Osteoblast (primary cell): ENCODE data around the gene AS3MT. TPM values are rescaled to one million over a fixed set of nuclear protein-coding genes. Genes with fewer than 3 reads are reported as not detected.
"Not testable (repeated sequence)": the region's sequence is repeated elsewhere in the genome, so short reads cannot be mapped to it uniquely, and the experiment has no call there.

Source experiments
- DNase-seq: peaks from one replicate; pipeline ENCODE4 v3.0.0; 2011; ENCODE audit warnings: low spot score, mixed read lengths; ENCODE audit not compliant: insufficient read length; ENCODE audit errors: missing footprints
- H2AFZ ChIP-seq: 2 replicates; pipeline ENCODE4 v1.6.0; 2011; ENCODE audit warnings: mild to moderate bottlenecking, low read length
- H3K27ac ChIP-seq: 2 replicates; pipeline ENCODE4 v1.5.1; 2011; ENCODE audit warnings: mild to moderate bottlenecking, low read depth, low read length, moderate library complexity
- H3K27me3 ChIP-seq: 2 replicates; pipeline ENCODE4 v1.6.0; 2012; ENCODE audit warnings: mild to moderate bottlenecking, control low read depth, inconsistent platforms, low read length, moderate library complexity; ENCODE audit not compliant: insufficient read depth
- H3K36me3 ChIP-seq: 2 replicates; pipeline ENCODE4 v1.5.1; 2011; ENCODE audit warnings: mild to moderate bottlenecking, low read length, control low read depth, moderate library complexity; ENCODE audit not compliant: insufficient read depth
- H3K4me1 ChIP-seq: 2 replicates; pipeline ENCODE4 v1.5.1; 2011; ENCODE audit warnings: mild to moderate bottlenecking, low read length, control low read depth, moderate library complexity; ENCODE audit not compliant: insufficient read depth
- H3K4me2 ChIP-seq: 2 replicates; pipeline ENCODE4 v1.6.0; 2011; ENCODE audit warnings: mild to moderate bottlenecking, low read length; ENCODE audit not compliant: insufficient read depth
- H3K4me3 ChIP-seq: fragments of 200-600 bp; sonication (generic); 3 replicates; pipeline ENCODE4 v1.5.1; 2012; ENCODE audit warnings: mild to moderate bottlenecking, low read length, inconsistent platforms; ENCODE audit not compliant: insufficient read depth
- H3K79me2 ChIP-seq: 2 replicates; pipeline ENCODE4 v1.6.0; 2012; ENCODE audit warnings: mild to moderate bottlenecking, low read length, control low read depth, inconsistent platforms; ENCODE audit not compliant: insufficient read depth
- H3K9me3 ChIP-seq: 2 replicates; pipeline ENCODE4 v1.5.1; 2011; ENCODE audit warnings: low read depth, low read length, control low read depth
- H4K20me1 ChIP-seq: 2 replicates; pipeline ENCODE4 v1.6.0; 2012; ENCODE audit warnings: mild to moderate bottlenecking, low read length, control low read depth; ENCODE audit not compliant: insufficient read depth
- CTCF ChIP-seq: IDR thresholded peaks from 2 replicates; pipeline ENCODE4 v1.5.1; 2011; ENCODE audit warnings: mild to moderate bottlenecking, low read depth, low read length, moderate library complexity; ENCODE audit errors: extremely low read depth
- total RNA-seq: library from RNA; depleted of rRNA; stranded (reverse); fragments of >200 nt; gene quantifications from 2 replicates; pipeline ENCODE4 v1.2.3, GENCODE V29; 2012

AS3MT gene
- total RNA-seq, 1 donor, result 6.2 TPM

GRCh38 chr10:102841827-102842345 lies 27.4 kb upstream of the AS3MT start:
- Histone ChIP-seq H3K79me2 (no peaks in the 10 kb centered on the region), H3K27ac (no peak overlapping the region), H3K4me3 (no peak overlapping the region), H3K36me3 (no peaks in the 10 kb centered on the region), H3K9me3 (peaks cover 4% of the 10 kb centered on the region), H4K20me1 (no peaks in the 10 kb centered on the region), H2AFZ (no peak overlapping the region), H3K4me2 (no peak overlapping the region), H3K4me1 (no peaks in the 10 kb centered on the region), H3K27me3 (peaks cover 14% of the 10 kb centered on the region)
- no peak for TF ChIP-seq CTCF
- no peak for DNase-seq

DNA sequence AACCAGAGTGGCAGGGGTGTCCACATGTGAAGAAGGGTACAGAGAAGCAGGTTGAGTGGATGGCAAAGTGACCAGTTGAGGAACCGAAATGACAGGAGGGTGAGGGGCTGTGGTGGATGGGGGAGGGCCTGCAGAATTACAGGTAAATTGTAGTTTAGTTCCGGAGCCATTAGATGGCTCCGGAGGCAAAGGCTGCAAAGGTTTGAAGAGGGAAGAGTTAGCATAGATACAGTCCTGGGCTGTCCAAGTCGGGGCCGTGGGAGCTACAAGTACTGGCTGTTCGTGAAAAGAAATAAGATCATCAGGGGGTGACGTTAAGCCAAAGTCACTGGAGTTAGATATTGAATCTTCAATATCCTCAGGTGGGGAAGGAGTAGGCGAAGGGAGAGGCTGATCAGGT lies 26.1 kb upstream of the AS3MT start:
- not testable (repeated sequence) for H3K9me3 ChIP-seq, H4K20me1 ChIP-seq, H3K4me2 ChIP-seq, H3K4me3 ChIP-seq, H3K79me2 ChIP-seq, H3K4me1 ChIP-seq, H3K36me3 ChIP-seq, H3K27ac ChIP-seq, H2AFZ ChIP-seq, DNase-seq
- H3K27me3 ChIP-seq, result peaks cover 14% of the 10 kb centered on the region

- not testable (repeated sequence) for H3K79me2 ChIP-seq, H3K4me3 ChIP-seq, H3K4me2 ChIP-seq, H3K4me1 ChIP-seq, H4K20me1 ChIP-seq, H3K36me3 ChIP-seq, H2AFZ ChIP-seq, H3K9me3 ChIP-seq, H3K27ac ChIP-seq, DNase-seq
- H3K27me3 ChIP-seq, result peaks cover 14% of the 10 kb centered on the region
Measured at GRCh38 chr10:102844190-102844776, 25.0 kb upstream of the AS3MT start.

DNA sequence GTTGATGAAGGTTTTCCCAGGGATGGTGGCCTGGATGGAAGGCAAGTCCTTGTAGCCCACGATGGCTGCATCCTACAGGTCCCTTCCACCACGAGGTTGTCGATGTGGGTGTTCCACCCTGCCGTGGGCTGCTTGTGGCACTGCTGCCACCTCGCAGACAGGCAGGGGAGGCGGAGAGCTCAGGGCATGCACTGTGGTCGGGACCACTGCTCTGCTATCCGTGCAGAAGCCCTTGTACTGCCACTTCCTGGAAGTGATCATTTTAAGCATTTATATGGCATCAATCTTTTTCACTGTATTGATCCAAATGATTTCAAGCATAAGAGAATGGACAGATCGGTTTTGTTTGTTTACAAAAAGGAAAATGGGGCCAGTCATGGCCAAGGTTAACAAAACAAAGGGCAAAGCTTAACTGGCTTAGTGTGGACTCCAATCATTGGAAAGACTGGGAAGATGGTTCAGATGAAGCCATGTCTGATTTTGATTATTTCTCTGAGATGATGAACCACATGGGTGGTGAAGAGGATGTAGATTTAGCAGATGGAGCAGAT lies 23.8 kb upstream of the AS3MT start:
- H3K79me2 ChIP-seq, result no peaks in the 10 kb centered on the region
- no peak overlapping the region for H3K27ac ChIP-seq
- H3K27me3 ChIP-seq, result peaks cover 6% of the 10 kb centered on the region
- H3K36me3 ChIP-seq, result no peaks in the 10 kb centered on the region
- H3K4me3 ChIP-seq, result no peak overlapping the region
- no peak for DNase-seq
- no peak overlapping the region for H2AFZ ChIP-seq
- no peaks in the 10 kb centered on the region for H4K20me1 ChIP-seq
- no peaks in the 10 kb centered on the region for H3K9me3 ChIP-seq
- TF ChIP-seq CTCF, result no peak
- H3K4me2 ChIP-seq, result no peak overlapping the region
- H3K4me1 ChIP-seq, result no peaks in the 10 kb centered on the region

DNA sequence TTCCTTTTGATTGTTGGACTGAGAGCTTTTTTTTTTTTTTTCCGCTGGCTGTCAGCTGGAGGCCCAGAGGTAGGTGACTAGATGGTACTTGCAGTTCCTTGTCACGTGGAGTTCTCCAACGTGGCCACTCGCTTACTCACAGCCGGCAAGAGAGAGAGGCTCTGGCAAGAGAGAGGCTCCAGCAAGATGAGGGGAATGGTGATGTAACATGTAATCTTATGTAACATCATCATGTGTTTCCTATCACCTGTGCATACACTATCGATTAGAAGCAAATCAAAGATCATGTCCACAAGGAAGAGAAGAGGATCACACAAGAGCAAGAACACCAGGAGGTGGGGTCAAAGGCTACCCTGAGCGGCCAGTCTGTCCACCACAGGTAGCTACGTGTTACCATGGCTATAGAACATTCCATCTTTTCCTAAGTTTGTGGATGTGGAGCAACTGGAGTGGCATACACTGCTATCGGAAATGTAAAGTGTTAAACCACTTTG lies 19.2 kb upstream of the AS3MT start:
- no peak overlapping the region for H3K4me2 ChIP-seq
- no peaks in the 10 kb centered on the region for H3K27me3 ChIP-seq
- no peak overlapping the region for H3K27ac ChIP-seq
- no peak overlapping the region for H2AFZ ChIP-seq
- no peaks in the 10 kb centered on the region for H3K36me3 ChIP-seq
- H3K4me1 ChIP-seq, result no peaks in the 10 kb centered on the region
- no peaks in the 10 kb centered on the region for H3K79me2 ChIP-seq
- no peak for DNase-seq
- no peaks in the 10 kb centered on the region for H3K9me3 ChIP-seq
- no peak overlapping the region for H3K4me3 ChIP-seq
- TF ChIP-seq CTCF, result no peak
- no peaks in the 10 kb centered on the region for H4K20me1 ChIP-seq

DNA sequence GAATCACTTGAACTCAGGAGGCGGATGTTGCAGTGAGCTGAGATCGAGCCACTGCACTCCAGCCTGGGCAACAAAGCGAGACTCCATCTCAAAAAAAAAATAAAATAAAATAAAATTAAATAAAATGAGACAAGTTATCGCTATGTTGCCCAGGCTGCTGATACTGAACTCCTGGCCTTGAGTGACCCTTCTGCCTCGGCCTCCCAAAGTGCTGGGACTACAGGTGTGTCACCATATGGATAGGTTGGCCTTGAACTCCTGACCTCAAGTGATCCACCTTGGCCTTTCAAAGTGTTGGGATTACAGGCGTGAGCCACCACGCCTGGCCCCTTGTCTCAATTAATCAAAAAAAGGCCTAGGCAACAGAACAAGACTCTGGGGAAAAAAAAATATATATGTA lies 16.0 kb upstream of the AS3MT start:
- H3K27me3 ChIP-seq, H4K20me1 ChIP-seq, H3K9me3 ChIP-seq, H3K4me3 ChIP-seq, H3K36me3 ChIP-seq, H3K4me2 ChIP-seq, H2AFZ ChIP-seq, DNase-seq, H3K27ac ChIP-seq: not testable (repeated sequence)
- Histone ChIP-seq H3K79me2 (peaks cover 11% of the 10 kb centered on the region), H3K4me1 (peaks cover 12% of the 10 kb centered on the region)
